GM21526 (cell line): ENCODE results near the gene ILKAP.

ENCODE experiments used
- ATAC-seq: cut with Tn5 transposase; IDR thresholded peaks from one replicate; pipeline ENCODE4 v1.9.1; 2021; ENCODE audit warnings: moderate library complexity; ENCODE audit not compliant: unreplicated experiment, low FRiP score

Gene ILKAP

GRCh38 chr2:238203094-238203972, at the start of gene ILKAP:
ILKAP (minus strand) TSS chr2:238203695; CDS start chr2:238203553, 142 bp downstream.
- peak; percentile 96 for ATAC-seq

- no peak for ATAC-seq
These were observed 49.5 kb upstream of the ILKAP start for GRCh38 chr2:238252766-238253630.

- ATAC-seq = no peak
These were observed 48.5 kb upstream of the ILKAP start for GRCh38 chr2:238251986-238252385.

- no peak for ATAC-seq
These were observed 47.8 kb upstream of the ILKAP start for GRCh38 chr2:238251331-238251730.

GRCh38 chr2:238250896-238251295, 47.4 kb upstream of the ILKAP start:
- no peak for ATAC-seq

- ATAC-seq = no peak
These were observed 44.5 kb upstream of the ILKAP start for GRCh38 chr2:238247841-238248453.

- ATAC-seq = no peak
These were observed 43.7 kb upstream of the ILKAP start for GRCh38 chr2:238247002-238247822.

- ATAC-seq = no peak
These were observed 40.7 kb upstream of the ILKAP start for GRCh38 chr2:238244151-238244550.

GRCh38 chr2:238243496-238244076, 40.1 kb upstream of the ILKAP start:
- ATAC-seq = no peak

GRCh38 chr2:238242731-238243495, 39.4 kb upstream of the ILKAP start:
- ATAC-seq = no peak

- ATAC-seq = no peak
These were observed 38.5 kb upstream of the ILKAP start for GRCh38 chr2:238241970-238242369.

- ATAC-seq = no peak
These were observed 37.5 kb upstream of the ILKAP start for GRCh38 chr2:238240757-238241711.

- ATAC-seq = peak; percentile 75
These were observed 36.6 kb upstream of the ILKAP start, which contains the start of gene HES6 for GRCh38 chr2:238239863-238240756. HES6 (minus strand) TSS chr2:238240038; CDS start chr2:238239905, 133 bp downstream.

GRCh38 chr2:238239543-238239862, 36.0 kb upstream of the ILKAP start:
- ATAC-seq = peak; percentile 13

GRCh38 chr2:238238766-238239542, 35.5 kb upstream of the ILKAP start:
- no peak for ATAC-seq

- no peak for ATAC-seq
These were observed 34.8 kb upstream of the ILKAP start for GRCh38 chr2:238238311-238238765.
